RWPE1 (cell line): Measurements from ENCODE around the gene ABCA7.
A peak's percentile ranks its signal among the peaks of the same experiment; 100 is the strongest.

Source experiments
- CTCF ChIA-PET: fragments of 350-600 bp; sonication (Branson Sonifier 250); formaldehyde crosslinking; extraction: SDS; loops from one replicate; lab custom pipeline; 2021; lab: Yijun Ruan, JAX
- POLR2A ChIA-PET: fragments of 400-600 bp; formaldehyde crosslinking; extraction: SDS; loops from one replicate; lab custom pipeline; 2020; ENCODE audit warnings: antibody characterized with exemption; ENCODE audit not compliant: low non-redundant PET; lab: Yijun Ruan, JAX
- DNase-seq: peaks from one replicate; pipeline ENCODE4 v3.0.0; 2012; ENCODE audit warnings: low spot score
- H3K27ac ChIP-seq: fragments of 450-650 bp; 2 replicates; pipeline ENCODE4 v1.5.1; 2017
- TF ChIP-seq, protein P1 (sequence below): fragments of 450-650 bp; conservative IDR thresholded peaks from 2 replicates; pipeline ENCODE4 v1.5.1; 2017; ENCODE audit warnings: low read depth, mild to moderate bottlenecking

The ABCA7 gene

GRCh38 chr19:1013218-1013617, 26.7 kb upstream of the ABCA7 start:
- POLR2A ChIA-PET, result no interaction called here
- CTCF ChIA-PET, result interaction anchor here (0.5 to 0.8 kb wide), 2 partner anchors 10 to 182 kb away, joined by 3 read pairs; no protein-coding TSS in a partner anchor
- no peak for DNase-seq
- peak overlapping the region; percentile 93 for H3K27ac ChIP-seq
- TF ChIP-seq, protein P1, sequence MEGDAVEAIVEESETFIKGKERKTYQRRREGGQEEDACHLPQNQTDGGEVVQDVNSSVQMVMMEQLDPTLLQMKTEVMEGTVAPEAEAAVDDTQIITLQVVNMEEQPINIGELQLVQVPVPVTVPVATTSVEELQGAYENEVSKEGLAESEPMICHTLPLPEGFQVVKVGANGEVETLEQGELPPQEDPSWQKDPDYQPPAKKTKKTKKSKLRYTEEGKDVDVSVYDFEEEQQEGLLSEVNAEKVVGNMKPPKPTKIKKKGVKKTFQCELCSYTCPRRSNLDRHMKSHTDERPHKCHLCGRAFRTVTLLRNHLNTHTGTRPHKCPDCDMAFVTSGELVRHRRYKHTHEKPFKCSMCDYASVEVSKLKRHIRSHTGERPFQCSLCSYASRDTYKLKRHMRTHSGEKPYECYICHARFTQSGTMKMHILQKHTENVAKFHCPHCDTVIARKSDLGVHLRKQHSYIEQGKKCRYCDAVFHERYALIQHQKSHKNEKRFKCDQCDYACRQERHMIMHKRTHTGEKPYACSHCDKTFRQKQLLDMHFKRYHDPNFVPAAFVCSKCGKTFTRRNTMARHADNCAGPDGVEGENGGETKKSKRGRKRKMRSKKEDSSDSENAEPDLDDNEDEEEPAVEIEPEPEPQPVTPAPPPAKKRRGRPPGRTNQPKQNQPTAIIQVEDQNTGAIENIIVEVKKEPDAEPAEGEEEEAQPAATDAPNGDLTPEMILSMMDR, result no peak

DNA sequence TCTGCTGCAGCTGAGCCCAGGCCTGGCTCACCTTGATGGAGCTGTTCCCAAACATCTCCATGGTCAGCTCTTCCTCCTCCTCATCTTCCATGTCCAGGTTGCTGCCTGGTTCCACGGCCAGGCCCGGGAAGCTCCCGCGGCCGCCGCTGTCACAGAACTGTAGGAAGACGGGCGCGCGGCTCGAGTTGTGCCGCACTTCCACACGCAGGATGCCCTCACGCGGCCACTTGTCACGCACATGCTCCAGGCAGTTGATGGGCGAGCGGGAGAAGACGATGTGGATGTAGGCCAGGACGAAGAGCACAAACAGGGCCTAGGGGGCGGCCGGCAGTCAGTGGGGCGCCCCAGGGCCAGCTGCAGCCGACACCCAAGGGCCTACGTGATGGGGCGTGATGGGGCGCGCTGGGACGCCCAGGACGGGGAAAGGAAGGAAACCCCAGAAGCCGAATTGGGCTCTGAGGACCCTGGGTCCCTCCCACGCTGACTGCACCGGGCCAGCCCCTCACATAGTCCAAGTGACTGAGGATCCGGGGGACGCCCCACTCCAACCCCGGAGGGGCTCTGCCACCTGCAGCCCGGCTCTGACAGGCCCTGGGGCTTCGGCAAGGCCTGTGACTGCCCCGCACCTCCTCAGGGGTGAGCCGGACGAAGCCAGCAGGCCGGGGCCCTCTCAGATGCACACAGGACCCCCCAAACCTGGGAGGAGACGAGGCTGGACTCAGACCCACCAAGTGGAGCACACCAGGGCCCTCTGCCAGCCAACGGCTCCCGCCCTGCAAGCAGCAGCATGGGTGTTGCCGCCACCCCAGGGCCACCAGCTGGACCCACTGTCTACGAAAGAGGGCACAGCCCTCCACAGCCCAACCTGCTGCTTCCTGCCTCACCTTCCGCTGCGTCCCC, 25.5 kb upstream of the ABCA7 start:
- peak overlapping the region; percentile 93 for H3K27ac ChIP-seq
- TF ChIP-seq, protein P1, result no peak
- ChIA-PET CTCF (interaction anchor here (0.8 kb wide), 1 partner anchor 13 kb away, joined by 4 read pairs; no protein-coding TSS in a partner anchor), POLR2A (no interaction called here)
- DNase-seq, result no peak

DNA sequence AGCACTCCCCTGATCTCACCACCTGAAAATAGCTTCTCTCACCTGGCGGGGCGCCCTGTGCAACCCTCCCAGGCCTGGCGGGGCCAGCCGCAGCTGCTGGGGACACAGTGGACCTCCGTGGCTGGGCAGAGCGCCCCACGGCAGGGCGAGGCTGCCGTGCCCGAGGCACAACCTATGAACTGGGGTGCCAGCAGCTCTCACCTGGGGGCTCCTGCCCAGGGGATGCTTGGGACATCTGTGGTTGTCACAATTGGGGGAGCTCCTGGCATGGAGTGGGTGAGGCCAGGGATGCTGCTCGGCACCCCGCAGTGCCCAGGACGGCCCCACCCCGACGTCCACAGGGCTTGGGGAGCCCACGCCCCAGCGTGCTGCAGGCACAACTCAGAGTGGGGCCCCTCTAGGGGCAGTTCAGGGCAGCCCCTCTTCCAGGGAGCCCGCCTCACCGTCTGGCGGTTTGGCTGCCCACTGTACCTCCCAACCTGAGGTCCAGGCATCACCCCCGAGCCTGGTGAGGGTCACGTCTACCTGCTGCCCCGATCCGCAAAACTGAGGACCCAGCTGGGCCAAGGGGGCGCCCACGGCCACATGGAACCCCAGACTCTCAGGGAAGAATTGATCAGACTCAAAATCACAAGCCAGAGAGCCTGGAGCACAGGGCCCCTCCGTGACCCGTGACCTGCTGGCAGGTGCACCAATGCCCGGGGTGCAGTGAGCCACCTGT, 24.7 kb upstream of the ABCA7 start:
- H3K27ac ChIP-seq, result peak overlapping the region; percentile 93
- ChIA-PET POLR2A (no interaction called here), CTCF (interaction anchor here (0.8 kb wide), 1 partner anchor 14 kb away, joined by 4 read pairs; no protein-coding TSS in a partner anchor)

DNA sequence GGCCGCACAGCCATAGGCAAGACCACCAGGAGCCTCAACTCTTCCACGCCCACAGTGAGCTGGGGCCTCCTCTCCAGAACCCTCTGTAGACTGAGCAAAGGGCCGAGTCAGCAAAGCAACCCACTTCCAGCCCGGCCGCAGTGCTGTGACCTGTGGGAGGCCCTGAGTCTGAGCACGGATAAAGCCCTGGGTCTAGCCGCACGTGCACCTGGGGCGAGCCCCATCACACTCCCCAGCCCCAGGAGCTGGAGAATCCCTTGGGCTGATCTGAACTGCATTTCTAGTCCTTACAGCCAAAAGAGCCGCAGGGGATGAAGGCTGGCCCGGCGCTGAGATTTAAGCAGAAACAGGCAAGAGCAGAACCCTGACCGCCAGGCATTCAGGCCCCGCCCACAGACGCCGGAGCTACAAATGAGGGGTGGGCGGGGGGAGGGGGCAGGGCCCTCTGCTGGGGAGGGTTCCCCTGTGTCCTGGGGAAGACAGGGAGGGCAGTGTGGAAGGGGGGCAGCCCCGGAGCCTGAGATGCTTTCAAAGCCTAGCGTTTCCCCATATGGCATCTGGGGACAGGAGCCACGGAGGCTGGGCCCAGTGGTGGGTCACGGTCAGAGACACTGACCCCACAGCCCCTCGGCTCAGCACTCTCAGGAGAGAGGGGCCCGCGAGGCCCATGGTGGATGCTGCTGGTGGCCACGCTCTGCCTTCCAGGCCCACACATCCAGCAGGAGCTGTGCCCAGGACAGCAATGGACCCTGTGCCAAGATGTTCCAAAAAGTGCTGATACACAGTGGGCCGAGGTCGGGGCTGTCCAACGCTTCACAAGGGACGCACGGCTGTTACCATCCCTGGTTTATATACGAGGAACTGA, 23.9 kb upstream of the ABCA7 start:
- no peak for DNase-seq
- ChIA-PET CTCF (no interaction called here), POLR2A (no interaction called here)
- TF ChIP-seq, protein P1, result no peak
- peak overlapping the region; percentile 93 for H3K27ac ChIP-seq

More for the DNA sequence above, 24.7 kb upstream of the ABCA7 start:
- no peak for DNase-seq
- TF ChIP-seq, protein P1, result no peak

GRCh38 chr19:1016647-1017114, 23.2 kb upstream of the ABCA7 start:
- CTCF ChIA-PET, result no interaction called here
- H3K27ac ChIP-seq, result peak overlapping the region; percentile 93
- TF ChIP-seq, protein P1, result no peak
- POLR2A ChIA-PET, result interaction anchor here (0.6 to 0.8 kb wide), 4 partner anchors 11 to 170 kb away, joined by 3 to 8 read pairs (median 4); no protein-coding TSS in a partner anchor
- no peak for DNase-seq
